GM19324 (cell line): Measurements from ENCODE around the gene RSPO4.

Experiments
- ATAC-seq: cut with Tn5 transposase; IDR thresholded peaks from one replicate; pipeline ENCODE4 v1.9.1; 2021; ENCODE audit warnings: mild to moderate bottlenecking, moderate library complexity; ENCODE audit not compliant: unreplicated experiment, low FRiP score

The RSPO4 gene

GRCh38 chr20:944774-945410 is 57.2 kb downstream of the RSPO4 start:
- no peak for ATAC-seq

GRCh38 chr20:944148-944547 is 58.0 kb downstream of the RSPO4 start:
- no peak for ATAC-seq

GRCh38 chr20:942611-943010 is 59.5 kb downstream of the RSPO4 start:
- ATAC-seq, result no peak

GRCh38 chr20:940926-941325 is 61.2 kb downstream of the RSPO4 start:
- no peak for ATAC-seq

- no peak for ATAC-seq
Observed at GRCh38 chr20:939606-940005, 62.5 kb downstream of the RSPO4 start.

DNA sequence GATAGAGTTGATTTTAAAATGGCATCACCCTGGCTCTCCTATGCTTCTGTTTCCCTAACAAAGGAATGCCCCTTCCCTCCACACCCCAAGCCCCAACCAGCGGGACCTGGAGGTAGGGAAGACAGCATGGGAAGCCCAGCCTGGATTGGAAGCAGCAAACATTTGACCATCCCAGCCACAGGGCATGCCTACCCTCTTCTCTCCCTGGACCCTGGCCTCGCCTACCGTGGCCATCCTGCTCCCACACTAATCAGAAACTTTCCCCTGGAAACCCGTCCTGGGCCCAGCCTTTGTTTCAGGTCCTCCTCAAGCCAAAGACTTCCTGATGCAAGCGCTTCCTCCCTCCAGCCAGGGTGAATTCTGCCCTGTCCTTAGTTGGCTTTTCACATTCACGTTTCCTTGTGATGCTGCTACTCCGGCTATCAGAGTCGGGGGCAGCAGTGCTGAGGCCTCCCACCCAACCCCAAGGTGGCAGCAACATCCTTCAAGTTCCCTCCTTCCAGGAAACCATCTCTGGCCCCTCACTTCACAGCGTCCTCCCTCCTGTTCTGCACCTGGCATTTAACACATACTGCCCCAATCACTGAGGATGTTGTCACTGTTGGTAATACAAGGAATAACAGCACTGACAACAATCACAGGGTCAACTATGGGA is 67.8 kb downstream of the RSPO4 start:
- ATAC-seq, result no peak

DNA sequence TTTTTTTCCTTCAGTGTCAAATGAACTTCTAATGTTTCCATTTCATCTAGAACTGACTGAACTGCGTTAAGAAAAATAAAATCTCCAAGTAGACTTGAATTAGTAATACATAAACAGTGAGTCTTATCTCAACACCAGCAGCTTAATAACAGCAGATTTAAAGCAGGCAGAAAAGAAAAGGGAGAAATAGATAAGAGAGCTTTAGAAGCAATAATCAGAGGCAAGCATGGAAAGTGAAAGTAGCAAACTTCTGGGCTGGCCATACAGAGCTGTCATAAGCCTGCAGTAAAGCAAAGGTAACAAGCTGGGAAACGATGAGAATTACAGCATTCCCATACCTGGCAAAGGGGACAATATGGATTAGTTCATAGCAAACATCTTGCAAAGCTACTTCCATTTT is 69.1 kb downstream of the RSPO4 start:
- no peak for ATAC-seq

- no peak for ATAC-seq
Observed at GRCh38 chr20:931401-931800, 70.7 kb downstream of the RSPO4 start.

GRCh38 chr20:926670-927069 is 75.4 kb downstream of the RSPO4 start:
- no peak for ATAC-seq

- ATAC-seq, result no peak
Observed at GRCh38 chr20:925516-925915, 76.6 kb downstream of the RSPO4 start.

DNA sequence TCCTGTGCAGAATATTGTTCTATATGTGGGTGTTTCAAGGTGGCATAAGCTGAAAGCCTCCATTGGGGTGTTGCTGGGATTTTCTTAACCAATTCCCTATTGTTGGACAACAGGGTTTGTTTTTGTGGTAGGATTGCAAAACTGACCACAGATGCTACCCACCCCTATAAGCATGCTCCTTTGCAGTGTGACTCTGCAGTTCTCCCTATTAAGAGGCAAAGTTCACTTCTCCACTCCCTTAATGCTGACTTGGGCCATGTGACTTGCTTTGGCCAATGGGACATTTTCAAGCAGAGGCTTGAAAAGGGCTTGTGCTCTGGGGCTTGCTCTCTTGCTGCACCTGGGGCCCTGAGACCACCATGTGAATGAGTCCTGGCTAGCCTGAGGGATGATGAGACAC is 77.5 kb downstream of the RSPO4 start:
- ATAC-seq, result no peak

GRCh38 chr20:922781-923180 is 79.3 kb downstream of the RSPO4 start:
- ATAC-seq, result no peak

DNA sequence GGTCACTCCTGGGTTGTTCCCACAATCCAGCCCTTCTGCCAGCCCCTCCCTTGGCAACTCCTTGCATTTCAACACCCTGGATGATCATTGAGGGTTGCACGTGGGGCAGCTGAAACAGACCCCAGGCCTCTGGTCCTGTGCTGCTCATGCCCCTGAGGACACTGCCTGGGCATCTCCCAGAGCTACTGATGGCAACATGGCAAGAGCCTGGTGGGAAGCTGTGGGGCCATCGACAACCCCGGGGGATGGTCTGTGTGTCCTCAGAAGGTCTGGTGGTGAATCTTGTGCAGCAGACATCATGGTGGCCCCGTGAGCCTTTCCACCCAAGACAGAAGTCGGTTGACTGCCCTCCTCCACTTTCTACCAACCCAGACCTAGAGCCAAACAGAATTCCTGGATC is 81.0 kb downstream of the RSPO4 start:
- ATAC-seq, result no peak

DNA sequence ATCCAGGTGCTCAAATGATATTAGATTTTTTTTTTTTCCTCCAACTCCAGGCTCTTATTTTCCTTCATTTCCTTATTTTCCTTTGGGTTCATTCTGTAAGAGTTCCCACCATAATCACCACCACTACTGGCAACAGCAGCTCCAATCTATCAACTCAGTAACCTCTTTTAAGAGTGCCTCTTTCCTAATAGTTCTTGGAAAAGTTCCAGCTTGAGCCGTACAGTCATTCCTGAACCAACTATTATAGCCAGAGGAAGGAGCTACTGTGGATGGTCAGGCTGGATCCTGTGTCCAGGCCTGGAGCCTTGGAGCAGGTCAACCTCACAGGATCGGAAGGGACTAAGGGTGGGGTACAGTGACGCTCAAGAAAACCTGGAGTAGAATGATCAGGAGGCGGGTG is 81.8 kb downstream of the RSPO4 start:
- ATAC-seq, result no peak

- ATAC-seq, result no peak
Observed at GRCh38 chr20:919491-919916, 82.6 kb downstream of the RSPO4 start.

GRCh38 chr20:917416-917815 is 84.7 kb downstream of the RSPO4 start:
- no peak for ATAC-seq

GRCh38 chr20:916825-917224 is 85.3 kb downstream of the RSPO4 start:
- no peak for ATAC-seq

- ATAC-seq, result no peak
Observed at GRCh38 chr20:916125-916799, 85.8 kb downstream of the RSPO4 start, which contains the start of gene ANGPT4. Gene ANGPT4, minus strand, starts transcription at chr20:916334. Its CDS starts 120 bp downstream, at chr20:916214.

DNA sequence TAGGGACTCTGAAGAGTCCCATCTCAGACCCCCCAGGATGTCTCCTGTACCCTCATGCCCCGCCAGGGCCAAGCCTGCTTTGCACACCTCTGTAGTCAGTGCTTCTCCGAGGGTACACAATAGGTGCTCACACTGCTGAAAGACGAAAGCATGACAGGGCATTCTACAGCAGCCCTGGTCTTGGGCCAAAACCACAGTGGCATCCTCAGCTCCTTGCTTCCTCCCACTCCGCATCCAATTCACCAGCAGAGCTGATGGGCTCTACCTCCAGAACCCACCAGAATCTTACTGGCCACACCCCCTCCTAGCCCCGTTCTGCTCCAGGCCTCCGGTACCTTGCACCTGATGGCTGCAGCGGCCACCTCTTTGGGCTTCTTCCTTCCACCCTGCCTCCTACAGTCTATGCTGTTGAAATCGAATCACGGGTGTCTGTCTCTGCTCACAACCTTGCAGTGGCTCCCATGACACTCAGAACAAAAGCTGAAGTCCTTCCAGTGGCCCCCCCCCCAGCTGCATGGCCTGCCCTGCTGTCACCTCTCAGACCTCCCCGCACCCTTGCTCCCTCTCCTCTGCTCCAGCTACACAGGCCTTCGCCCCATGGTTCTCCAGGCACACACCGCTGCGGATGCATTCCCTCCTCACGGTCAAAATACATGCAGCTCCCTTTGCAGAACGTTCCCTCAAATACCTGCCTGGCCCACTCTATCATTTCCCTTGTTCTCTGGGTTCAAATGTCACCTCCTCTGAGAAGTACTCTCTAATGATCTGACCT is 87.2 kb downstream of the RSPO4 start:
- ATAC-seq, result no peak

DNA sequence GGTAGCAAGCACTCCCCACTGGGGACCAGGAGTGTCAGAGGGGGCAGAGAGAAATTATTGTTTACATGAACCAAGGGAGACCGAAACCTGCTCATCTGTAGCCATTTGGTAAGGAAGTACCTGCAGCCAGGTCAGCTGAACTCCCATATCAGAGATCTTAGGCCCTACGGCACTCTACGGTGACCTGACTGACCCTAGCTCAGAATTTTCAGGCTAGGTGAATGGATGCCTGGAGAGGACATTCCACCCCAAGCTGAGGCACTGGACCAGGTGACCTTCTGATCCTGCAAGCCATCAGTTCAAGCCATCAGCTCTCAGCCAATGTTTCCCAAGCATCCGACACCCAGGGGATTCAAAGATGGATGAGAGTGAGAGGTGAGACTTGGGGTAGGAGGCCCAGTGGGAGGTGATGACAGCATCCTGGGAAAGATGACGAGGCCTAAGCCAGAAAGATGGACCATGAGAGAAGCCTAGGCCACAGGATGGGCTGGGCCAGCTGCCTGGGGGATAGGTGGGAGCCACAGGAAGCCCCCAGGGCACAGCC is 88.7 kb downstream of the RSPO4 start:
- no peak for ATAC-seq
